Testis (tissue), 2 donors: Measurements from ENCODE around the gene KLF13.

Source experiments
- CTCF ChIP-seq, 3 experiments: fragments of 450-650 bp in 2 of 3; fragments of 200-600 bp in 1 of 3; sonication (generic) in 1 of 3; IDR thresholded peaks; one replicate each; pipeline ENCODE4 v1.5.1; 2016 to 2019; ENCODE audit warnings: antibody characterized with exemption in 3 of 3, mild to moderate bottlenecking in 2 of 3, moderate library complexity in 1 of 3
- POLR2A ChIP-seq: fragments of 450-650 bp; IDR thresholded peaks from one replicate; pipeline ENCODE4 v1.6.1; 2017; ENCODE audit warnings: antibody characterized with exemption, mild to moderate bottlenecking, moderate library complexity

GRCh38 chr15:31298707-31299172, 27.9 kb upstream of the KLF13 start:
- TF ChIP-seq POLR2A: no peak
- no peak for TF ChIP-seq CTCF (IDR thresholded peaks at IDR 0.05)
